DMS 273 (cell line): Measurements from ENCODE around the gene R3HDM4.
"Not testable (repeated sequence)": the region's sequence is repeated elsewhere in the genome, so short reads cannot be mapped to it uniquely, and the experiment has no call there.

Source experiments
- DNase-seq: peaks from one replicate; lab custom pipeline; 2025; ENCODE audit not compliant: unreplicated experiment; lab: John Stamatoyannopoulos, UW

The R3HDM4 gene

GRCh38 chr19:896434-896833, 16.6 kb downstream of the R3HDM4 start:
- DNase-seq: no peak

GRCh38 chr19:892894-893689, 19.9 kb downstream of the R3HDM4 start, which contains the start of the genes MED16 and RNU6-9:
Gene MED16, minus strand, starts transcription at chr19:893187. Its CDS starts 2,056 bp downstream, at chr19:891131.
Gene RNU6-9, plus strand, starts transcription at chr19:893484.
- DNase-seq: peak; percentile 97

GRCh38 chr19:892243-892893, 20.7 kb downstream of the R3HDM4 start:
- DNase-seq: peak; percentile 63

- DNase-seq: not testable (repeated sequence)
These were observed 21.4 kb downstream of the R3HDM4 start for GRCh38 chr19:891421-892200.

GRCh38 chr19:890831-891230, 22.2 kb downstream of the R3HDM4 start:
- DNase-seq: no peak

DNA sequence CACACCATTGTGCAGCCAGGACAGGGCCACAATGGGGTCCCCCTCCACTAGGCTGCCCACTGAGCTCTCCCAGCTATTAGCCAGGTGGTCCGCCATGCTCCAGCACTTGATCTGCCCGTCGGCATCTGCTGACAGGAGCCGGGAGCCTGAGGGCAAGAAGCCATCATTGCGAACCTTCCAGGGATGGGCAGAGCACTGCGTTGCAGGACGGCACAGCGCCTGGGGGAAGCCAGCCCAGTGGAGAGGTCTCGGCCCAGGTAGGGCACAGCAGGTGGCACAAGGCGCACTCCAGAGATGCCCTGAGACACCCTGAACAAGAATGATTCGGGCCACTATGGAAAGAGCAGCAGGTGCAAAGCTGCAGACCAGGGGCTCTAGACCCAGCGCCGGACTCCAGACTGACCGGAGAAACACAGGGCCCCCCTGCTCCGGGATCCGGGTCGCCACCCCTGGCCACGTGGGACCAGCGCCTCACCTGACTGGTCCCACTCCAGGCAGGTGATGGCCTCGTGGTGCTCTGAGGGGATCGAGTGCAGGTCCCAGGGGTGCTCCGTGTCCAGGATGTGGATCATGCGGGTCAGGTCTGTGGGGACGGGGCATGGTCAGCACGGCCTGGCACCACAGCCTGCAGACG, 23.2 kb downstream of the R3HDM4 start:
- DNase-seq: no peak

DNA sequence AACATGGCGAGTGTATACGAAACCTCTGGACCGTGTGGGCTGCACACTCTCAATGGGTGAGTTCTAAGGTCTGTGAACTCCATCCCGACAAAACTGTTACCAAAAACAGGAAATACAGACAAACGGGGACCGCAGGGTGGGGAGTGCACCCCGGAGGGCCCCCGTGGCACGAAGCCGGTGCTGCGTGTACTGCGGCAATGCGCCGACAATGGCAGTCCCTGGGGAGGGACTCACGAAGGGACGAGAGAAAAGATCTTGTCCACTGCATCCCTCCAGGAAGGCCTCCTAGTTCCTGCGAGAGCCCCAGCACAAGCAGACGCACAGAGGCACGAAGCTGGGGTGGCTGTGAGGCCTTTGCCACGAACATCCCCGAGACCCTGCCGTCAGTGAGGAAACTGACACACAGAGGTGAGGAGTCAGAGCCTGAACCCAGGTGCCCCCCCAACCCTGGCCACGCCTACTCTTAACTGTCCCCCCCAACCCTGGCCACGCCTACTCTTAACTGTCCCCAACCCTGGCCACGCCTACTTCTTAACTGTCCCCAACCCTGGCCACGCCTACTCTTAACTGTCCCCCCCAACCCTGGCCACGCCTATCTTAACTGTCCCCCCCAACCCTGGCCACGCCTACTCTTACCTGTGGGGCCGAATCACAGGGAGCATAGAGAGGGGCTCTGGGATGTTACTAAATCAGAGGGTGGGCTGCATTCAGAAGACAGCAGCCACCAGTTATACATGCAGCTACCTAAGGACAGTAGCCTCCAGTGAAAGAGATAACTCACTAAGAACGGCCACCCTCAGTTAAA, 24.2 kb downstream of the R3HDM4 start:
- no peak for DNase-seq

DNA sequence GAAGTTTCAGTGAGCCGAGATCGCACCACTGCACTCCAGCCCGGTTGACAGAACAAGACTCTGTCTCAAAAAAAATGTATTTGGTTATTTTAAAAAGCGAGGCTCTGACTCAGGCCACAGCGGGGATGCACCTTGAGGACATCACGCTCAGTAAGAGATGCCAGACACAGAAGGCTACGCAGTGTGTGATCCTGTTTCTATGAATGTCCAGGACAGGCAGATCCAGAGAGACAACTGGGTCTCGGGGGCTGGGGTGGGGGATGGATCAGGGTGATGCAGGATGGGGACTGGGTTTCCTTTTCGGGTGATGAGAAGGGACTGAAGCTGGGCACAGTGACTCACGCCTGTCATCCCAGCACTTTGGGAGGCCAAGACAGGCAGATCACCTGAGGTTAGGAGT, 25.4 kb downstream of the R3HDM4 start:
- DNase-seq: no peak

GRCh38 chr19:887072-887471, 25.9 kb downstream of the R3HDM4 start:
- DNase-seq: peak; percentile 59

- no peak for DNase-seq
These were observed 27.3 kb downstream of the R3HDM4 start for GRCh38 chr19:885536-886224.

GRCh38 chr19:884420-885211, 28.4 kb downstream of the R3HDM4 start:
- no peak for DNase-seq

GRCh38 chr19:883661-884211, 29.3 kb downstream of the R3HDM4 start:
- DNase-seq: peak; percentile 76

- DNase-seq: no peak
These were observed 30.0 kb downstream of the R3HDM4 start for GRCh38 chr19:882871-883497.

- no peak for DNase-seq
These were observed 31.5 kb downstream of the R3HDM4 start for GRCh38 chr19:881385-882071.

GRCh38 chr19:879711-880438, 33.1 kb downstream of the R3HDM4 start:
- no peak for DNase-seq

- not testable (repeated sequence) for DNase-seq
These were observed 34.1 kb downstream of the R3HDM4 start for GRCh38 chr19:878751-879561.
